ENCODE data around the gene MRM2. TPM values are rescaled to one million over a fixed set of nuclear protein-coding genes. Genes with fewer than 3 reads are reported as not detected.
A peak's percentile ranks its signal among the peaks of the same experiment; 100 is the strongest.

The MRM2 gene
- total RNA-seq, 2 experiments from 2014 or later, result 36.7 to 37.8 TPM

- ChIA-PET CTCF (interaction anchor here (1.4 kb wide), 1 partner anchor 130 kb away, joined by 3 read pairs; no protein-coding TSS in a partner anchor), POLR2A (interaction anchor here (0.6 kb wide), 1 partner anchor 617 kb away, joined by 4 read pairs; no protein-coding TSS in a partner anchor)
- no peak overlapping the region for H3K4me3 Mint-ChIP-seq
- no peak for DNase-seq
- H3K9me3 Mint-ChIP-seq (ENCODE audit: insufficient read depth), result no peaks in the 10 kb centered on the region
- H3K36me3 Mint-ChIP-seq (ENCODE audit: low read depth), result peaks cover 42% of the 10 kb centered on the region
- H3K27me3 Mint-ChIP-seq (ENCODE audit: low read depth), result no peaks in the 10 kb centered on the region
- no peak overlapping the region for H3K27ac Mint-ChIP-seq
- no peak for ATAC-seq
- H3K4me1 Mint-ChIP-seq (ENCODE audit: low read depth), result peaks cover 17% of the 10 kb centered on the region
Measured at GRCh38 chr7:2217206-2217605, 24.8 kb downstream of the MRM2 start.

GRCh38 chr7:2215851-2216250 lies 26.2 kb downstream of the MRM2 start:
- peaks cover 40% of the 10 kb centered on the region for H3K36me3 Mint-ChIP-seq (ENCODE audit: low read depth)
- no peak overlapping the region for H3K27ac Mint-ChIP-seq
- H3K27me3 Mint-ChIP-seq (ENCODE audit: low read depth), result no peaks in the 10 kb centered on the region
- ChIA-PET POLR2A (no interaction called here), CTCF (interaction anchor here (1.4 kb wide), 1 partner anchor 132 kb away, joined by 3 read pairs; no protein-coding TSS in a partner anchor)
- no peak for DNase-seq
- no peak for ATAC-seq
- no peak overlapping the region for H3K4me3 Mint-ChIP-seq
- no peaks in the 10 kb centered on the region for H3K9me3 Mint-ChIP-seq (ENCODE audit: insufficient read depth)
- peaks cover 17% of the 10 kb centered on the region for H3K4me1 Mint-ChIP-seq (ENCODE audit: low read depth)

GRCh38 chr7:2214636-2215035 lies 27.4 kb downstream of the MRM2 start:
- Mint-ChIP-seq H3K27ac (peak overlapping the region; percentile 65), H3K4me3 (no peak overlapping the region), H3K36me3 (ENCODE audit: low read depth) (peaks cover 40% of the 10 kb centered on the region), H3K4me1 (ENCODE audit: low read depth) (peaks cover 17% of the 10 kb centered on the region), H3K9me3 (ENCODE audit: insufficient read depth) (no peaks in the 10 kb centered on the region), H3K27me3 (ENCODE audit: low read depth) (no peaks in the 10 kb centered on the region)
- DNase-seq, result peak; percentile 27
- POLR2A ChIA-PET, result interaction anchor here (0.7 kb wide), 1 partner anchor 70 kb away, joined by 3 read pairs; no protein-coding TSS in a partner anchor
- CTCF ChIA-PET, result no interaction called here
- no peak for ATAC-seq

- ChIA-PET CTCF (no interaction called here), POLR2A (interaction anchor here (0.6 to 0.7 kb wide), 2 partner anchors 59 to 69 kb away, joined by 3 to 6 read pairs; no protein-coding TSS in a partner anchor)
- no peak for ATAC-seq
- H3K36me3 Mint-ChIP-seq (ENCODE audit: low read depth), result peaks cover 44% of the 10 kb centered on the region
- peak overlapping the region; percentile 72 for H3K27ac Mint-ChIP-seq
- no peaks in the 10 kb centered on the region for H3K9me3 Mint-ChIP-seq (ENCODE audit: insufficient read depth)
- peaks cover 17% of the 10 kb centered on the region for H3K4me1 Mint-ChIP-seq (ENCODE audit: low read depth)
- DNase-seq, result no peak
- no peak overlapping the region for H3K4me3 Mint-ChIP-seq
- no peaks in the 10 kb centered on the region for H3K27me3 Mint-ChIP-seq (ENCODE audit: low read depth)
Measured at GRCh38 chr7:2213551-2214215, 28.3 kb downstream of the MRM2 start.

DNA sequence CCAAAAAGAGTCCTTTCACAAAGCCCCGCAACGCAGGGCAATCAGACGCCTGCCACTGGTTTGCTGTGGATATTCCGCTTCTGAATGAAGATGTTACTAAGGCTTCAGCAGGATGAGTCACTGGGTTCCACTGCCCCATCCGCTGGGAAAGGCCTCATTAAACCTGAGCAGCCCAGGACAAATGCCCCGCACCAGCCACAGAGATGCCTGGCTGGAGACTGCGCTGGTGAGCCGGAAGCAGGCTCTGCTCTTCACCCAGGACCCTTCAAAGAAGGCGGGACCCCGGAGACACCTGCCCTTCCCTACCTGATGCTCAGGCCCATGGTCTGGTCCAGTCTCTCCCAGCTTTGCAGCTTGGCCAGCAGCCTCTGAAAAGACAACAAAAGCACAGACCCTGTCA lies 29.1 kb downstream of the MRM2 start:
- Mint-ChIP-seq H3K36me3 (ENCODE audit: low read depth) (peaks cover 43% of the 10 kb centered on the region), H3K4me3 (no peak overlapping the region), H3K27me3 (ENCODE audit: low read depth) (no peaks in the 10 kb centered on the region), H3K4me1 (ENCODE audit: low read depth) (peaks cover 17% of the 10 kb centered on the region), H3K27ac (no peak overlapping the region), H3K9me3 (ENCODE audit: insufficient read depth) (no peaks in the 10 kb centered on the region)
- CTCF ChIA-PET, result no interaction called here
- POLR2A ChIA-PET, result no interaction called here
- ATAC-seq, result no peak
- DNase-seq, result no peak

- no peaks in the 10 kb centered on the region for H3K27me3 Mint-ChIP-seq (ENCODE audit: low read depth)
- POLR2A ChIA-PET, result no interaction called here
- peaks cover 43% of the 10 kb centered on the region for H3K36me3 Mint-ChIP-seq (ENCODE audit: low read depth)
- peaks cover 17% of the 10 kb centered on the region for H3K4me1 Mint-ChIP-seq (ENCODE audit: low read depth)
- H3K4me3 Mint-ChIP-seq, result no peak overlapping the region
- no peak overlapping the region for H3K27ac Mint-ChIP-seq
- DNase-seq (no peak), ATAC-seq (no peak)
- no peaks in the 10 kb centered on the region for H3K9me3 Mint-ChIP-seq (ENCODE audit: insufficient read depth)
- CTCF ChIA-PET, result no interaction called here
Measured at GRCh38 chr7:2211926-2212325, 30.1 kb downstream of the MRM2 start.

- Mint-ChIP-seq H3K27me3 (ENCODE audit: low read depth) (no peaks in the 10 kb centered on the region), H3K9me3 (ENCODE audit: insufficient read depth) (no peaks in the 10 kb centered on the region), H3K36me3 (ENCODE audit: low read depth) (peaks cover 44% of the 10 kb centered on the region), H3K4me1 (ENCODE audit: low read depth) (peaks cover 17% of the 10 kb centered on the region), H3K27ac (no peak overlapping the region), H3K4me3 (no peak overlapping the region)
- CTCF ChIA-PET, result no interaction called here
- no peak for DNase-seq
- POLR2A ChIA-PET, result no interaction called here
- ATAC-seq, result no peak
Measured at GRCh38 chr7:2211259-2211880, 30.6 kb downstream of the MRM2 start.

GRCh38 chr7:2210551-2211258 lies 31.3 kb downstream of the MRM2 start:
- ATAC-seq (no peak), DNase-seq (no peak)
- Mint-ChIP-seq H3K36me3 (ENCODE audit: low read depth) (peaks cover 42% of the 10 kb centered on the region), H3K9me3 (ENCODE audit: insufficient read depth) (no peaks in the 10 kb centered on the region), H3K27me3 (ENCODE audit: low read depth) (no peaks in the 10 kb centered on the region), H3K27ac (no peak overlapping the region), H3K4me3 (no peak overlapping the region), H3K4me1 (ENCODE audit: low read depth) (peaks cover 16% of the 10 kb centered on the region)
- POLR2A ChIA-PET, result no interaction called here
- CTCF ChIA-PET, result interaction anchor here (1.1 kb wide), 1 partner anchor 126 kb away, joined by 3 read pairs; no protein-coding TSS in a partner anchor

- ATAC-seq, result no peak
- Mint-ChIP-seq H3K27ac (peak overlapping the region; percentile 7), H3K4me1 (ENCODE audit: low read depth) (peaks cover 10% of the 10 kb centered on the region), H3K4me3 (no peak overlapping the region), H3K36me3 (ENCODE audit: low read depth) (peaks cover 37% of the 10 kb centered on the region), H3K9me3 (ENCODE audit: insufficient read depth) (no peaks in the 10 kb centered on the region), H3K27me3 (ENCODE audit: low read depth) (no peaks in the 10 kb centered on the region)
- POLR2A ChIA-PET, result interaction anchor here (0.6 kb wide), 1 partner anchor 115 kb away, joined by 4 read pairs; no protein-coding TSS in a partner anchor
- CTCF ChIA-PET, result interaction anchor here (0.8 to 1.4 kb wide), 6 partner anchors 29 to 631 kb away, joined by 3 to 5 read pairs (median 3); no protein-coding TSS in a partner anchor
- DNase-seq, result no peak
Measured at GRCh38 chr7:2209961-2210323, 32.1 kb downstream of the MRM2 start.

GRCh38 chr7:2209146-2209960 lies 32.7 kb downstream of the MRM2 start:
- ATAC-seq, result no peak
- ChIA-PET POLR2A (interaction anchor here (0.6 kb wide), 1 partner anchor 115 kb away, joined by 4 read pairs; no protein-coding TSS in a partner anchor), CTCF (interaction anchor here (0.8 to 1.4 kb wide), 7 partner anchors 28 to 630 kb away, joined by 3 to 5 read pairs (median 3); no protein-coding TSS in a partner anchor)
- Mint-ChIP-seq H3K27ac (peak overlapping the region; percentile 7), H3K4me3 (no peak overlapping the region), H3K36me3 (ENCODE audit: low read depth) (peaks cover 35% of the 10 kb centered on the region), H3K9me3 (ENCODE audit: insufficient read depth) (no peaks in the 10 kb centered on the region), H3K4me1 (ENCODE audit: low read depth) (peaks cover 6% of the 10 kb centered on the region), H3K27me3 (ENCODE audit: low read depth) (no peaks in the 10 kb centered on the region)
- DNase-seq, result peak; percentile 58

GRCh38 chr7:2208712-2209111 lies 33.3 kb downstream of the MRM2 start:
- peaks cover 31% of the 10 kb centered on the region for H3K36me3 Mint-ChIP-seq (ENCODE audit: low read depth)
- no peaks in the 10 kb centered on the region for H3K27me3 Mint-ChIP-seq (ENCODE audit: low read depth)
- H3K4me1 Mint-ChIP-seq (ENCODE audit: low read depth), result no peaks in the 10 kb centered on the region
- no peak for DNase-seq
- CTCF ChIA-PET, result interaction anchor here (0.8 to 1.4 kb wide), 2 partner anchors 27 to 105 kb away, joined by 3 read pairs; no protein-coding TSS in a partner anchor
- no peak for ATAC-seq
- H3K27ac Mint-ChIP-seq, result no peak overlapping the region
- POLR2A ChIA-PET, result no interaction called here
- H3K9me3 Mint-ChIP-seq (ENCODE audit: insufficient read depth), result no peaks in the 10 kb centered on the region
- H3K4me3 Mint-ChIP-seq, result no peak overlapping the region

All from activated CD8-positive, alpha-beta T cell treated with anti-CD3 and anti-CD28 coated beads, Interleukin-2, amount 10 ng/mL, durations not matched to agents 7 days and 5 days (primary cell).